Left kidney (tissue), 2 donors: ENCODE data around the gene DUSP23. TPM values are rescaled to one million over a fixed set of nuclear protein-coding genes. Genes with fewer than 3 reads are reported as not detected.

ENCODE experiments used
- DNase-seq: peaks from one replicate; pipeline ENCODE4 v3.0.0-alpha.2; 2013
- polyA plus RNA-seq: library from polyadenylated mRNA; unstranded; fragments of 120-200 nt; gene quantifications from one replicate; pipeline ENCODE4 v1.2.1, GENCODE V29; 2013; ENCODE audit not compliant: insufficient read length

The DUSP23 gene
- polyA plus RNA-seq, 1 donor, result 20.3 TPM

DNA sequence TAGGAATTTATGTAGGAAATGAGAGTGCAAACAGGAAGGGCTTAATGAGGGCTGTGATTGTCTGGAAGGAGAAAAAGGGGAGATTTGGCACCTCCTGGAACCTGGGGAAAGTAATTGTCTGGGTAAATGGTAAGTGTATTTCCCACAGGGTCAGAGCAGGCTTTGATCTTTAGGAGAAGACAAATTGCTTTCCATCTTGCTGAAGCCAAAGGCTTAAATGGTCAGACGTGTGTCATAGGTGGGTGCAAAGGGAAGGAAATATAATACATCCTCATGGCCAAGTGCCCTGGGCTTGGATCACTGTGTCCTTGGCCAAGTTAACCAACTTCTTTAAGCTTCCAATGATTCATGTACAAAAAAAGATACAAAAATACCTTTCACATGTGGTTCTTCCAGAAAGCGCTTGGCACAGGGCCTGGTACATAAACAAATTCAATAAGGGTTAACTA, 1.3 kb upstream of the DUSP23 start:
- DNase-seq, result no peak

DNA sequence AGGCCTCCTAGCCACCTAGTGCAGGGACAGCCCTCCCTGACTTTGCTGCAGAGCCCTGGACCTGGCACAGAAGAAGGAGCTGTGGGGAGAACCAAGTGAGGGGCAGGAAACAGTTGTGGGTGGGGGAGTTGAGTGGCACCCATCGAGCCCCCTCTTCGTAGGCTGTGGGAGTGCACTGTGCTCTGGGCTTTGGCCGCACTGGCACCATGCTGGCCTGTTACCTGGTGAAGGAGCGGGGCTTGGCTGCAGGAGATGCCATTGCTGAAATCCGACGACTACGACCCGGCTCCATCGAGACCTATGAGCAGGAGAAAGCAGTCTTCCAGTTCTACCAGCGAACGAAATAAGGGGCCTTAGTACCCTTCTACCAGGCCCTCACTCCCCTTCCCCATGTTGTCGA, 1.2 kb downstream of the DUSP23 start:
- no peak for DNase-seq

DNA sequence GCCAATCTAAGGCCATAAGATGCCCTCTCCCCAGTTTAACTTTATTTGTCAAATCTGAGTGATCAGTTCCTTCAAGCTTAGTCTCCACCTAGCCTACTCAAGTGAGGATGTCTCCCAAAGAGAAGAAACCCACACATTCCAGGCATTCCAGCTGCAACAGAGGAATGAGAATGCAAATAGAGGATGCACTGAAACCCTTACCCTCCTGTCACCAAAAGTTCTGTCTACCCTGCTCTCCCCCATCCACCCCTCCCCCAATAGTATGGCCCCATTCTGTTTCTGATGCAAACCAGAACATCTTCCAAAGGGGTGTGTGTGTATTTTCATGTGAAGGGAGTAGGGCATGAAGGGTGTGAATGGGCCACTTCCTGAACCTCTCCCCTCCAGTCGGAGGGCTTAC, 3.0 kb downstream of the DUSP23 start:
- DNase-seq, result no peak

DNA sequence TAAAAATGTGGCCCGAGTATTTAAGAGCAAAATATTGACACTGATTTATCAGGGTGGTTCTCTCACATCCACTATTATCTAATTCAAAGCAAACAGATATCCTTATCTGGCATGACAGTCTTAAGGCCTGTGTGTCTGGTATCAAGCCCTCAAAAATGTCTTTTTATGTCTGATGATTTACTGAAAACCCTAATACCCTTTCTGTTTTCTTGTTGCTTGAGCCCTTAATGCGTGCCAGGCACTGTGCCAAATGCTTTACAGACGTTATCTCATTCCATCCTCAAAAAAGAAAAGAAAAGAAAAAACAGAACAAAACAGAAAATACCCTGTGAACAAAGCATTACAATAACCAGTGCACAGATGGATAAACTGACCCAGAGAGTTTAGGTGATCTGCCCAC, 5.7 kb downstream of the DUSP23 start:
- DNase-seq, result no peak

DNA sequence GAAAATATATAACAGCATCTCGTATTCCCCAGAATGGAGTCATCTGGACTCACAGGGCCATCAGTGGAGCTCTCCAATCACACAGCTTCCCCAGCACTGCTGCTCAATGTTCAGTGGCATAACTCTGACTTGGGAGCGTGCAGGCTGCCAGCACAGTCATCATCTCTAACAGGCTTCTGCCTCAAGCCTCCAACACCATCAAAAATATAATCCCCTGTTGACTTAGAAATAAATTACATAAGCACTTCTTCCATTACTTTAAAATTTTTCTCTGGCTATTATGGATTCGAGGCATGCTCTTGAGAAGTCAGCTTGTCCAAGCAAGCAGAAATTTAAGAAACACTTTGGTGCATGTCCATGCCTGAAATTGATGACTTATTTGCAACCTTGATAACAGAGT, 6.2 kb downstream of the DUSP23 start:
- no peak for DNase-seq

DNA sequence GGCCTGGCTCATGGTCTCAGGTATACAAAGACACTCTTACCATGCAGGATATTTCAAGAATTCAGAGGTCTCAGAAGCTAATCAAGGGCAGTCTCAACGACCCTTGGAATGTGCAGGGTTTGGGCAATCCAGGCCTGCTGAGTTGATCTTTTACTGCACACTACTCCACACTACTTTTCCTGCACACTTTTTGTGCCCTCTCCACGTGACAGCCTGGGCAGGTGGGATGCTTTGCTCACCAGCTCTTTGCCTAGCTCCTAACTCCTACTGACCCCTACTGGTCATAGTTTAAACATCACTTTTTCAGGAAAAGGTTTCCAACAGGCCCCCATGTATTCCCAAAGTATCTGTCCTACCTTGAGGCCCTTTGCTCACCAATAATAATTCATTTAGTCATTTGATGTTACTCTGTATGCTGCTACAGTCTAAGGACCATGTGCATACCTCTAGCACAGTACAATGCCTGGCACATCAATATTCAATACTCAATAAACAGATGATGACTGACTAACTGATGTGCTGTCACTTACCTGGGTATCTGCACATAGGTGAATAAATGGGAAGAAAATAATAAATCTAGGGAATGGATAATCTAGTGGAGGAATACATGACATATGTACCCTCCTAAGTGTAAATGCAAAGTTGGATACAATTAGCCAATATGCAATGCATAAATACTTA, 9.6 kb downstream of the DUSP23 start:
- peak; percentile 14 for DNase-seq

DNA sequence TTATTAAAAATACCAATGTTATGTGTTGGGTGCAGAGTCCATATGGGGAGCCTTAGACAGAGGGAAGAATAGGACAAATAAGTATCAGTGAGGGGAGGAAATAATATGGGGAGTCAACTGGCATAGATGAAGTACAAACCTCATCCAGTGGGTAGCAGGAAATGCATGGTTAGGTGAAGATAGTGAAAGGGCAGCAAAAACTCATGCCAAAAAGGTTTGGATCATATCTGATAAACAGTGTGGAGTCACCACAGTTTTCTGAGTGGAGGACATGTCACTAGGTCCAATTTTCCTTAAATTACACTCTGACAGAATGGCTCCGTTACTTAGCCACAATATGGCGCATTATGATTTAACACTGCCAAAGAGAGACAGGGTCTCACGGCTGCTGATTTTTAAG, 10.3 kb downstream of the DUSP23 start:
- DNase-seq, result no peak

DNA sequence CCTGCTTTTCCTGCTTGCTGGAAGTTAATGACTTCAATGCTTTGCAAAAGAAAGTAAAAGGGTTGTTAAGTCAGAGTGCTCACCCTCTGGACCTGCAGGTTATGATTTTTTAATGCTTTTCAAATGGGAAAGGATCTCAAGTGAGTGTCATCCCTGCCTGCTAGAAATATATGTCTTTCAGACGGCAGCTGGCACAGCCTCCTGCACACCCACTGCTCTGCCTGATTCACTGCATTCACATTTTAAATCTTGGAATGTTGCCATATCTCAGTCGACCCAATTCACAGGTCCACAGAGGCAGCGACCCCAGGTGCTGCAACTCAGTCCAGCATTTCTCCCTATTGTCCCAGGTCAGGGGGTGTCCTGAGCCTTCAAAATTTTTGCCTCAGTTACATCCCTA, 10.7 kb downstream of the DUSP23 start:
- DNase-seq, result no peak

DNA sequence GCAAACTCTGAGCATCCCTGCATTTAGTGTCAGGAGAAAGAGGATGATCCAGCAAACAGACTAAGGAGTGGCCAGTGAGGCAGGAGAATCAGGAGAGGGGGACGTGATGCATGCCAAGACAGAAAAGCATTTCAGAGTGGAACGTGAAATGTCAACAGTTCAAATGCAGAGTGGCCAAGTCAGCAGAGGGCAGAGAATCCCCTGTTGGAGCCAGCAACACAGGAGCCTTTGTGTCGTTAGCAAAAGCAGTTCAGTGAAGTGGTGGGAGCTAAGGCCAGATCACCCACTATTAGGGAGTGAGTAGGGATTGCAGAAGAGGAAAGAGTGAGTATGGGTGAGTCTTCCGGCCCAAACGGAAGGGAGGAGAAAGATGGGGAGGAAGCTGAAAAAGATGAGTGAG, 14.8 kb downstream of the DUSP23 start:
- DNase-seq, result no peak

DNA sequence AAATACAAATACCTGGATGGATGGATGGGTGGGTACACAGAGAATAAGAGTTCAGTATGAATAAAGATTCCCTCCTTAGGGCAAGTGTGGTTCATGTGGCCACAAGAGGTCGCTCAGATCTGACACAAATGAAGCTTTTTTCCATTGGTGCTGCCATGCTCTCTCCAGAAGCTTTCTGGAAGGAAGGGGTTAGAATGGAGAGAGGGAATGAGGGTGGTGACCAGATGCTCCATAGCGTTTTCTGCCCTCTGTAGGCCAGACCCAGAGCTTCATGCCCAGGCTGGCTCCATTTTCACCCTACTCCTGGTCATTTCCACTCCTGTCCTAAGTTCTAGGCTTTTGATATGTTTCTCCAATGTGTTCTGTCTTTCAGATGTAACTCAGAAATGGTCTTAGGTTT, 18.1 kb downstream of the DUSP23 start:
- DNase-seq, result peak; percentile 68

DNA sequence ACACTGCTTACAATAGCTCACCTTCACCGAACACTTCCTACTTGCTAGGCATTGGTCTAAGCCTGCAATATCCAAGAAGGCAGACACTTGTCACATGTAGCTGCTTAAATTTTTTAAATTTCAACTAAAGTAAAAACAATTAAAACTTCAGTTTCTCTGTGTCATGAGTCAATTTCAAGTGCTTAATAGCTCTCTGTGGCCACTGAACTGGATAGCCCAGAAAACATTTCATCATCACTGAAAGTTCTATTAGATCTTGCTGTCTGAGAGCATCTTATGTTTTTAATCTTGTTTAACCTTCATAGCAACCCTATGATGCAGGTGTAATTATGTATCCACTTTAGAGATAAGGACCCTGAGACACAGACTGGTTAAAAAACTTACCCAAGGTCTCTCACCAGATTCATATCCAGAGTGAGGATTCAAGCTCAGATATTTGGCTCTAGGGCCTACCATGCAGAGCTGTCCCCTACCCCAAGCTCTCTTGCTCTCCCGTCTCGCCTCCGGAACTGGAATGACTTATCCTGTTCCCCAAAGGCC, 18.8 kb downstream of the DUSP23 start:
- no peak for DNase-seq

DNA sequence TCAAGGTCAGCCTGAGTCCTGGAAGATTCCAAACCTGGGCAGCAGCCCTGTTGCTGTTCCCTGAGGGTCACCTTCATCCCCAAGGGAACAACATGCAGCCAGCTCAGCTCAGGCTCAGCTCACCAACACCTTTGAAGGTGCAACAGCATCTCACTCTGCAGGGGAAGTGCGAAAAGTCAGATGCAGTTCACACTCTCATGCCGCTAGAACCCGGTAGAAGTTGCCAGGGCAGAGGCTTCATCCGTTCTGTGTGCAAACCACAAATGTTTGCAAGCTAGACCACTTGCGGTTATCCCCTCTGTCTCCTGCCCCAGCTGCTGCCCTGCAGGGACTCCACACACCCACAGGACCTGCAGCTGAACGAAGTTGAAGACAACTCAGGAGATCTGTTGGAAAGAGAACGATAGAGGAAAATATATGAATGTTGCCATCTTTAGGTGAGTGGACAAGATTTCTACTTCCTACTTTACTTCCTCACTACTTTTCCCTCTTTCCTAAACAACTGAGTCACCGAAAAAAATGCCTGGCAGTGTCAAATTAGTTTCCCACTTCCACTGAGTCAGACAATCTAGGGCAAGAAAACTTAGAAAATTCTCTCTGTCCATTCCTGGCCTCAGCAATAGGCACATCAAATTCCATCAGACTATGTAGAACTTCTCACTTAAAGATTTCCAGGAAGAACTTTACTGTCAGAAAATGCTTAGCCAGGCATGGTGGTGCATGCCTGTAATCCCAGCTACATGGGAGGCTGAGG, 19.6 kb downstream of the DUSP23 start:
- no peak for DNase-seq

DNA sequence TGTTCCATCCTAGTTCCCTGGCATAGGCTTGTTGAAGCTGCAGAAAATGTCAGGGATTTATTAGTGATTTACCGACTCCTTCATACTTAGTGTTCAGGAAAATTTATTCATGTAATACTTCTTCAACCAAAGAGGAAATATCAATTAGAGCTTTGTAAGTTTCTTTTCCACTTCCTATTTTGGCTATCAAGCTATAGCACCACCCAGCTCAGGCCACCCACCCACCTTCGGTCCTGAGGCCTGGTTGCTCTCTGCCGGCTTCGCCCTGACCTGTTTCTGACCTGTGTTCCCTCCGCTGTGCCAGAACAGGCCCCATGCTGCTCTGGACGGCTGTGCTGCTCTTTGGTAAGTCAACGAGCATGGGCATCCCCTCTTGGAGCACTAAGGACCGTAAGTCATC, 21.3 kb downstream of the DUSP23 start, which contains the start of gene FCRL6:
Gene FCRL6 (plus strand): TSS at position 250 of the 400 bp plus-strand sequence. CDS start 65 bp downstream, at position 315.
- no peak for DNase-seq

DNA sequence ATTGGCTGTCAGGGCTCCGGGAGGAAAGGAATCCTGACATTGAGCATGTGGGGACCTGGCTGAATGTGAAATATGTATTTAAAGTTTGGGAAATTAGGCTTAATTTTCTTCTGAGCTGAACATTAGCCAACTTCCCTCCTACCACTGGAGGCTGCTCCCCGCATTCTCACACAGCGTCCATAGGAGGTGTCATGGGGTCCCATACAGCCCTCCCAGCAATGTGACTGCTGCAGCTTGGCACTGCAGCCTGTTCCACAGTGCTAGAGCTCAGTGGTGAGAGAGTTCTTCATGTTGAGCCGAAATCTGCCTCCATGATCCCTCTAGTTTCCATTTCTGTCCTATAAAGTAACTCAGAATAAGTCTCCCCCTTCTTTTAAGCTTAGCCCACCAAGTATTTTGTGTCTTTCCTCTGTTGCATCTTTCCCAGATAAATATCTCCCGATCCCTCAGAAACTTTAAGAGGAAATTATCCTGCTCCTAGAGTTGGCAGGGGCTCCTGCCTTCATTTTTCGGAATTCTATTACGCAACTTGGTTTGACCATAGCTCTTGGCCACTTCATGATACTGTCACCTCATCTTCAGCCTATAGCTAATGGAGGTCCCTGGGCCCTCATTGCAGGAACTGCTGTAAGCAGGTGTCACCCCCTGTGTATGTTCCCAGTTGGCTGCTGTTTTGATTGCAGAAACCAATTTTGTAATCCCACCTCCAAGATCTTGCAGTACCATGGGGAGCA, 23.4 kb downstream of the DUSP23 start:
- DNase-seq, result no peak

DNA sequence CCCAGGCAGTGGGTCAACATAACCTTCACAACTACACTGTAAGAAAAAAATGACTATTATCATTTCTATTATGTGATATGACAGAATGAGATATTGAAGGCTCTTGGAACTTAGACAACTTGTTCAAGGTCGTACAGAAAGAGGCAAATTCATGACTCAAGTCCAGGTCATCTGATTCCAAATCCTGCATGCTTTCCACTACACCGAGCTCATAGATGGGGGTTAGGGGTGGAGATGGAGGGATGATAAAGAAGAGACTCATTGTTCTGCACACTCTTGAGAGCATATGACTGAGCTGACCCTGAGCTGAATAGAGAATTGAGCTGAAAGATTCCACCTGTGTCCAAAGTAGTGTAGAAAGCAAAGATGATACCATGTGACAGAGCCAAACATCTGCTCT, 24.2 kb downstream of the DUSP23 start:
- DNase-seq, result no peak

DNA sequence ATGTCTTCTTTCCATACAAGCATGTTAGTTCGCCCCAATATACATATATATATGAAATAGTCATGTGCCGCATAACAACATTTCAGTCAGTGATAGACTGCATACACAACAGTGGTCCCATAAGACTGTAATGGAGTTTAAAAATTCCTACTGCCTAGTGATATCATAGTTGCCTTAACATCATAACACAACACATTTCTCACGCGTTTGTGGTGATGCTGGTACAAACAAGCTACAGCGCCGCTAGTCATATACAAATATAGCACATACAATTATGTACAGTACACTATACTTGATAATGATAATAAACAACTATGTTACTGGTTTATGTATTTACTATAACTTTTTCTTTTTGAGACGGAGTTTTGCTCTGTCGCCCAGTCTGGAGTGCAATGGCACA, 35.2 kb downstream of the DUSP23 start:
- DNase-seq, result no peak

DNA sequence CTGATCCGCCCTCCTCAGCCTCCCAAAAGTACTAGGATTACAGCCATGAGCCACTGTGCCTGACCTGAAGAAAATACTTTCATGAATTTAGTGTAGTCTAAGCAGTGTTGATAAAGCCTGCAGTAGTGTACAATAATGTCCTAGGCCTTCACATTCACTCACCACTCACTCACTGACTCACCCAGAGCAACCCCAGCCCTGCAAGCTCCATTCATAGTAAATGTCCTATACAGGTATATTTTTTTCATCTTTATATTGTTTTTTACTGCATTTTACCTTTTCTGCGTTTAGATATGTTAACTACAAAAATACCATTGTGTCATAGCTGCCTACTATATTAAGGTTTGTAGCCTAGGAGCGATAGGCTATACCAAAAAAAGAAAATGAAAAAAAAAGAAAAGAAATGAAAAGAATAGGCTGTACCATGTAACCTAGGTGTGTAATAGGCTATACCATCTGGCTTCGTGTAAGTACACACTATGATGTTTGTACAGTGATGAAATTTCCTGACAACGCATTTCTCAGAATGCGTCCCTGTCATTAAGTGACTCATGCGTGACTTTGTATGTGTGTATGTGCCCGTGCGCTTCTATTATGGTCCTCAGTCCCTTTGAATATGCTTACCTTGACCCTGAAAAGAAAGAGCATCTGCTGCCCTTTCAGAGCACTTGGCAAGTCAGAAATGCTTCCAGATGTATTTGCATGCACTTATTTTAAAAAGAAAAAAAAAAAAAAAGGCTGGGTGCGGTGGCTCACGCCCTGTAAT, 36.7 kb downstream of the DUSP23 start:
- no peak for DNase-seq

DNA sequence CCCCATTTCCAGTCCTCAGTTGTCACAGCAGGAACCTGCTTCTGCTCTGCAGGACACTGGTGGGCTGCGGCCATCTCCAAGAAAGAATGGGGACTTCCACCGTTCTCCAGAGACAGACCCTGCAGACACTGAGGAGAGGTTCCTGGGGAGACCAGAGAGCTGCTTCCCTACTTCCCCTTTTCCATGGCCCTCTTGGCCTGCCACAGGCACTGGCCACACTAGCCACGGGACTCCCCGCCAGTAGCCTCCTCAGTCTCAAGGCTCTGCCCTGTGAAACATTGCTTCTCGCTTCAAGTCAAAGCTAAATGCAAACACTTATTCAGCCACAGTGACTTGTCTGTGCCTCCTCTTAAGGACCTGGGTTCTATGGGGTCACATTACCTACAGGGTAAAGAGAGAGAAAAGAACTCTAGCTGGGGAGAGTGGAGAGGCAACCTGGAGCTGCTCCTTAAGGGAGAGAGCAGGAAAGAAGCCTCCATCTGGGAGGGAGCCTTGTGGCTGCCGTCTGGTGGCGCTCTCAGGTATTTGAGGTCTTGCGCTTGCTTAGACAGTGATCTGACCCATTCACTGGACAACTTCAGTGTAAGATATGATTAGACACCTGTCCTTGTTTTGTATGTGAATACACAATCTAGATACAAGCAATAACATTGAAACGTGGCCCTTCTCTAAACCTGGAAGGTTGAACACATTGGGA, 40.6 kb downstream of the DUSP23 start:
- no peak for DNase-seq

DNA sequence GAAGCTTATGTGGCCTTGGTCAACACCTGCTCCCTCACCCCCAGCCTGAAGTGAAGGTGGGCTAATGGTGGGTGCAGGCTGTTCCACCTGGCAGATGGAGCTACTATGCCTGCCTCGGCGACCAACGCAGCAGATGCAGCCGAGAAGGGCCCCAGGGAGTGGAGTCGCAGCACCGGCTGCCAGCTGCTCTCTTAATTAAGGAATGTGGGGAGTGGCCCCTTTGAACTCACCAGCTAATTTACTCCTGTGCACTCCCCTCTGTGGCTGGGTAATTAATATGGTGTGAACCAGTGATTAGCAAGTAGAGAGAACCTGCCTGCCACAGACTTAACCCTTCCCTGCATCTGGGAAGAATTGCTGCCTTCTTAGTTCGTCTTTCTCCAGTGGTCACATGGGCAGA, 42.6 kb downstream of the DUSP23 start:
- peak; percentile 50 for DNase-seq

DNA sequence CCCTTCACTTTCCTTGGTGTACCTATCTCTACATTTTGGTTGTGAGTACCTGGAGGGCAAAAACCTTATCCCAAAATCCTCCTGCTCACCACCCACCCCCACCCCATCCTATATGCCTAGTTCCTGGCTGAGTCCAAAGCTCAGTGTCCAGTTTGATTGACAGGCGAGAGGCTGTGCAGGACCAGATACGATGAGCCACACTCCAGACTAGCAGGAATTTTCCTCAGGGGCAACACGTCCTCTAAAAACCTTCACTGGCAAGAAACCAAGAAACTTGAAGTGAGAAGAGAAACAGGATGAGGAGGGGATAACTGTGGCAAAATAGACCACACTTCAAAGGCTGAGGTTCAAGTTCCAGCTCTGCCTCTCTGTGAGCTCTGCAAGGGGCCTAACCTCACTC, 44.8 kb downstream of the DUSP23 start:
- no peak for DNase-seq

DNA sequence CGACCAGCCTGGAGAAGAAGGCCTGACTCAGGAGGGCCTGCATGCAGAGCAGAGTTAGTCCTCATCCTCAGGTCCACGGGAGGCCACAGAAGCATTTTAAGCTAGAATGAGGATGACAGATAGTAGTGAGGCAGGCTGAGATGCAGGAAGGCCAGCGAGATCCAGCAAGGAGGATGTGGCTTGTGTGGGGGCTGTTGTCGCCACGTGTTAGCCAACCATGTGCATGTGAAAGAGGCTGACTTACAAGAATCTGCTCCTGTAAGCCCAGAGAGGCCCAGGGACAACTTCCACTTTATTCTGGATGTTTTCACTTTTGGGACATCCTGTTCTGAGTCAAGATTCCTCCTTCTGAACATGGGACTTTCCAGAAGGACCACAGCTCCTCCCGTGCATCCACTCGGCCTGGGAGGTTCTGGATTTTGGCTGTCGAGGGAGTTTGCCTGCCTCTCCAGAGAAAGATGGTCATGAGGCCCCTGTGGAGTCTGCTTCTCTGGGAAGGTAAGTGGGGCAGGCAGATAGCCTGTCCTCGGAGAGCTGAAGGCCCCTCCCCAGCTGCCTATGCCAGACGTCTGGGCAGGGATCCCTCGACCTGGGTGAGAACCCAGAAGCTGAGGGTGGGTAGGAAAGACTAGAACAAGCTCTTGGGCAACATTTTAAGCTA, 45.8 kb downstream of the DUSP23 start, which contains the start of gene SLAMF8:
Gene SLAMF8 (plus strand): TSS at position 433 of the 661 bp plus-strand sequence. CDS start 26 bp downstream, at position 459.
- no peak for DNase-seq
